ENCODE results near the gene LNP1. TPM values are rescaled to one million over a fixed set of nuclear protein-coding genes. Genes with fewer than 3 reads are reported as not detected.

LNP1 gene
- total and polyA plus RNA-seq, 2 donors, result 4.8 to 12.3 TPM

GRCh38 chr3:100489118-100489517 is 87.8 kb downstream of the LNP1 start:
- Histone ChIP-seq H3K4me1 (ENCODE audit: insufficient read depth) (no peaks in the 10 kb centered on the region), H3K36me3 (ENCODE audit: insufficient read depth) (no peaks in the 10 kb centered on the region), H3K27ac (ENCODE audit: low read depth) (no peak overlapping the region), H3K4me3 (ENCODE audit: low read depth, low read length) (no peak overlapping the region)
- no peak for DNase-seq (ENCODE audit: extremely low spot score)
- 89% methylated on average over 1 of the region's 1 CpG for WGBS

DNA sequence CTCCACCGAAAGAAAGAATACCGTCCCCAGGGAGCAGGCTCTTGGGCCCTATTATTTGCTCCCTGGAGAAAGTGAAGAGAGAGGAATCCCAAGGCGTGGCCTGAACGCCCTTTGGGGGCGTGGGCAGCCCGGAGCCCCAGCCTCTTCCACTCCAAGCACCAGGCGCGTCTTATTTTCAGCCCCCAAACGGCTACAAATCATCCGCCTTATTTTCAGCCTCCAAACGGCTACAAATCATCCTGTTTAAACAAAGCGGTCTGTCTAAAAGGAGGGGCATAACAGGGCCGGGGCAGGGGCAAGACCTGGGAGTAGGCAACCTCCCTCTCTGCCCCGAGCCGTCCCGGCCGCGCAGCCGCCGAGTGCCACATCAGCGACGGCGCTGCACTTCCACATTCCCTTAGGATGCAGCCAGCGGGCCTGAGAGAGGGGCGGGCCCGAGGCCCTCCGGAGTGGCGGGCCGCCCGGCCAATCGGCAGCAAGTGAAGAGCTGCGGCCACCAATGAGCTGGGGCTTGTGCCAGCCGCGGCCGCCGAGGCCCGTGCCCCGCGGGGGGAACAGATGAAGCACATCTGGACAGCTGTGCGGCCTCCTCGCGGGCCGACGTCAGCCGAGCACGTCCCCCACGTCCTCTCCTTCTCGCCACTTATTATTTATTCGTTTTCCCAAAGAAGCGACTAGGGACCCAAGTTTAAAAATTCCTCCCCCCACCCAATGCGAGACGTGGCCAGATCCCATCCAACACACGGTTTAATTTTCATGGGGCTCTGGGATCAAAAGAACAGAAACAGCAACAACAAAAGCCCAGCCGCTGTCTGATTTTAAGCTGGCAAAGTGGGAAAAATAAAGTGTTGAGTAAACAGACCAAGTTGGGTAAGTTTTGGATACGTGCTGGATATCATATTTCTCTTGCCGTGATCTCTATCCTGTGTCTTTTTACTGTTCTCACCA is 91.0 kb downstream of the LNP1 start, which contains the start of gene TMEM45A:
Gene TMEM45A, plus strand, starts transcription at position 561 of the 948 bp plus-strand sequence. CDS start 62,593 bp downstream, outside the sequence.
- peak within 1 kb of the TSS; percentile 68 for H3K27ac ChIP-seq (ENCODE audit: low read depth)
- no peaks in the 10 kb centered on the region for H3K4me1 ChIP-seq (ENCODE audit: insufficient read depth)
- peak within 1 kb of the TSS; percentile 41 for H3K4me3 ChIP-seq (ENCODE audit: low read depth, low read length)
- DNase-seq (ENCODE audit: extremely low spot score), result peak; percentile 76
- H3K36me3 ChIP-seq (ENCODE audit: insufficient read depth), result no peaks in the 10 kb centered on the region
- under 1% methylated on average over 56 of the region's 56 CpGs for WGBS

DNA sequence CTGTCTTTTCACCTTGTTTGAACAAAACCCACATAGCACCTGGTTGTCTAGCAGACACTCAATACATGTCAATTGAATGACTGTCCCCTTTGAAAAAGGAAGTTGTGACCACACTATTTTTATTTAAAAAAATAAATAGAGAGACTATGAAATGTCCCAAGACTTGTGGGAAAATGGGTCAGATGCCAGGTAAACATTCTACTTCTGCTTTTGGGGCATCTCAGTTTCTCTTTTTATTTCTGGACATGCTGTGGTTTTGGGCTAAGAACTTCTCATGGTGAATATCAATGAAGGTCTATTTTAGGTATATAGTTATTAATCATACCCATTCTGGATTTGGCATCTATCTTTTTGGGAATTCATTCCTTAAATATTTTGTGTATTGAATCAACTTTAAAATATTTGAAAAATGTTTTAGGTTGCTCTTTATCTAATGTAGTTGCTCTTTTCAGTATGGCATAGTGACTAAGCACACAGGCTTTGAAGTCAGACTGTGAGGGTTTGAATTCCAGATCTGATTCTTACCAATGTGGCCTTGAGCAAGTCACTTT is 95.4 kb downstream of the LNP1 start:
- Histone ChIP-seq H3K4me3 (ENCODE audit: low read depth, low read length) (no peak overlapping the region), H3K4me1 (ENCODE audit: insufficient read depth) (no peaks in the 10 kb centered on the region), H3K27ac (ENCODE audit: low read depth) (no peak overlapping the region), H3K36me3 (ENCODE audit: insufficient read depth) (no peaks in the 10 kb centered on the region)
- no peak for DNase-seq (ENCODE audit: extremely low spot score)

GRCh38 chr3:100499651-100500050 is 98.3 kb downstream of the LNP1 start:
- Histone ChIP-seq H3K4me3 (ENCODE audit: low read depth, low read length) (no peak overlapping the region), H3K27ac (ENCODE audit: low read depth) (no peak overlapping the region), H3K36me3 (ENCODE audit: insufficient read depth) (no peaks in the 10 kb centered on the region), H3K4me1 (ENCODE audit: insufficient read depth) (no peaks in the 10 kb centered on the region)
- no peak for DNase-seq (ENCODE audit: extremely low spot score)
- WGBS, result 96% methylated on average over 4 of the region's 4 CpGs

DNA sequence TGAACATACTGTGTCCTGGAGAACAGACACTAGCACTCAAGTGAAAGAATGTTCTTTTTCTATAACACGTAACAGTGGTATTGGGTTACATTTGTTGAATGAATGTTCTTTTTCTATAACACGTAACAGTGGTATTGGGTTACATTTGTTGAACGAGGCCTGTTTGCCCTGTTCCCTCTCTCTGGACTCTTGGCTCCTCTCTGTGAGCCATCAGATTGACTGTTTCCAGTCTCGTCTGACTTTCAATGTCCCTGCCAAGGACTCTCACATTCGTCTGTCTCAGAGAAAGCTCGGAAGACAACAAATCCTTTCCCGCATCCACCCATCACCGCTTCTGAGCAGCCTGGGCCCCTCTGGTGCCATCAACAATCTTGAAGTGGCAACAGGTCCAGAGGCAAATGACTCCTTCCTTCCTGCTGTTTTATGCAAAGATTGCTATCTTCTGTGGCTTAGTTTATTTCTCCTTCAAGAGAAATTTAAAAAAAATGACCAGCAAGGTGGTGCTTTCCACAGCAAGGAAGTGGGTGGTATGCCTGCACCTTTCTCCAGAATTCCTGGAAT is 99.1 kb downstream of the LNP1 start:
- H3K4me3 ChIP-seq (ENCODE audit: low read depth, low read length), result no peak overlapping the region
- H3K27ac ChIP-seq (ENCODE audit: low read depth), result no peak overlapping the region
- WGBS, result 77% methylated on average over 8 of the region's 8 CpGs
- H3K36me3 ChIP-seq (ENCODE audit: insufficient read depth), result no peaks in the 10 kb centered on the region
- H3K4me1 ChIP-seq (ENCODE audit: insufficient read depth), result no peaks in the 10 kb centered on the region
- DNase-seq (ENCODE audit: extremely low spot score), result no peak

GRCh38 chr3:100503448-100503847 is 102.1 kb downstream of the LNP1 start:
- Histone ChIP-seq H3K27ac (ENCODE audit: low read depth) (no peak overlapping the region), H3K36me3 (ENCODE audit: insufficient read depth) (no peaks in the 10 kb centered on the region), H3K4me1 (ENCODE audit: insufficient read depth) (no peaks in the 10 kb centered on the region), H3K4me3 (ENCODE audit: low read depth, low read length) (no peak overlapping the region)
- no peak for DNase-seq (ENCODE audit: extremely low spot score)
- WGBS, result 88% methylated on average over 1 of the region's 1 CpG

Other genes with a start within 250 kb of the LNP1 start
- gene TBC1D23, start 140.5 kb upstream of the LNP1 start, total RNA-seq, result 104 TPM
- 16.2 TPM for gene TBC1D23, start 140.5 kb upstream of the LNP1 start, polyA plus RNA-seq
- 25.0 TPM for gene NIT2, start 66.8 kb upstream of the LNP1 start, total RNA-seq
- 24.8 TPM for gene NIT2, start 66.8 kb upstream of the LNP1 start, polyA plus RNA-seq
- gene TOMM70, start 450 bp upstream of the LNP1 start, total RNA-seq, result 96.6 TPM
- gene TOMM70, start 450 bp upstream of the LNP1 start, polyA plus RNA-seq, result 37.0 TPM
- gene TMEM45A, start 91.1 kb downstream of the LNP1 start, total RNA-seq, result 78.8 TPM
- 30.3 TPM for gene TMEM45A, start 91.1 kb downstream of the LNP1 start, polyA plus RNA-seq
- gene ADGRG7, start 208.1 kb downstream of the LNP1 start, total RNA-seq, result 0.11 TPM
- gene ADGRG7, start 208.1 kb downstream of the LNP1 start, polyA plus RNA-seq, result not detected

Data from urinary bladder (tissue), 4 donors.